ENCODE measurements around the gene PMPCA. TPM values are rescaled to one million over a fixed set of nuclear protein-coding genes. Genes with fewer than 3 reads are reported as not detected.
A peak's percentile ranks its signal among the peaks of the same experiment; 100 is the strongest.

Gene PMPCA
- total RNA-seq, 4 donors from 2014 or later = 28.8 to 48.2 (median 39.0) TPM

- H3K27ac ChIP-seq = no peak overlapping the region
- H3K36me3 ChIP-seq = no peaks in the 10 kb centered on the region
- no peak for DNase-seq
- no peak overlapping the region for H3K4me3 ChIP-seq (replicated peaks in 1 of 3)
- WGBS, 2 donors = 94 to 96% methylated on average over 37 to 41 of the region's 54 CpGs
- H3K27me3 ChIP-seq = no peaks in the 10 kb centered on the region
- H3K9me3 ChIP-seq = no peaks in the 10 kb centered on the region
- TF ChIP-seq POLR2A (IDR thresholded peaks at IDR 0.05) = no peak
- no peak for TF ChIP-seq CTCF (IDR thresholded peaks at IDR 0.05)
- peaks cover 4 to 18% of the 10 kb centered on the region in 2 donors for H3K4me1 ChIP-seq
- intact Hi-C loops (cut with DNase I) = no loop called here
Observed at GRCh38 chr9:136370687-136371532, 39.5 kb upstream of the PMPCA start.

- H3K36me3 ChIP-seq = no peaks in the 10 kb centered on the region
- peaks cover 4 to 18% of the 10 kb centered on the region in 2 donors for H3K4me1 ChIP-seq
- WGBS, 2 donors = 100% methylated on average over 1 to 2 of the region's 13 CpGs
- TF ChIP-seq POLR2A (IDR thresholded peaks at IDR 0.05) (no peak), CTCF (IDR thresholded peaks at IDR 0.05) (no peak)
- intact Hi-C loops (cut with DNase I) = no loop called here
- DNase-seq = no peak
- H3K27me3 ChIP-seq = no peaks in the 10 kb centered on the region
- no peaks in the 10 kb centered on the region for H3K9me3 ChIP-seq
- H3K4me3 ChIP-seq (replicated peaks in 1 of 3) = no peak overlapping the region
- H3K27ac ChIP-seq = no peak overlapping the region
Observed at GRCh38 chr9:136371533-136371880, 39.0 kb upstream of the PMPCA start.

GRCh38 chr9:136372006-136372405 is 38.5 kb upstream of the PMPCA start:
- 76 to 93% methylated on average over 8 to 16 of the region's 21 CpGs for WGBS, 2 donors
- TF ChIP-seq POLR2A (IDR thresholded peaks at IDR 0.05) (no peak), CTCF (IDR thresholded peaks at IDR 0.05) (no peak)
- H3K4me1 ChIP-seq = peaks cover 4 to 18% of the 10 kb centered on the region in 2 donors
- H3K27me3 ChIP-seq = no peaks in the 10 kb centered on the region
- intact Hi-C loops (cut with DNase I) = no loop called here
- H3K27ac ChIP-seq = no peak overlapping the region
- no peak for DNase-seq
- H3K36me3 ChIP-seq = no peaks in the 10 kb centered on the region
- no peaks in the 10 kb centered on the region for H3K9me3 ChIP-seq
- no peak overlapping the region for H3K4me3 ChIP-seq (replicated peaks in 1 of 3)

GRCh38 chr9:136372561-136373299 is 37.7 kb upstream of the PMPCA start:
- H3K4me3 ChIP-seq (replicated peaks in 1 of 3) = no peak overlapping the region
- DNase-seq = peak; percentile 62 to 63
- WGBS, 2 donors = 11 to 18% methylated on average over 9 to 14 of the region's 21 CpGs
- intact Hi-C loops (cut with DNase I) = no loop called here
- TF ChIP-seq POLR2A (IDR thresholded peaks at IDR 0.05) (no peak), CTCF (IDR thresholded peaks at IDR 0.05) (no peak)
- H3K4me1 ChIP-seq = peaks cover 4 to 18% of the 10 kb centered on the region in 2 donors
- no peaks in the 10 kb centered on the region for H3K9me3 ChIP-seq
- H3K36me3 ChIP-seq = no peaks in the 10 kb centered on the region
- no peak overlapping the region for H3K27ac ChIP-seq
- H3K27me3 ChIP-seq = no peaks in the 10 kb centered on the region
